G401.6 (cell line): Measurements from ENCODE around the gene MARK1.

Source experiments
- FAIRE-seq: peaks from 2 replicates; lab custom pipeline; 2012; peaks lifted over from hg19 to GRCh38; lab: Jason Lieb, UNC

Gene MARK1

DNA sequence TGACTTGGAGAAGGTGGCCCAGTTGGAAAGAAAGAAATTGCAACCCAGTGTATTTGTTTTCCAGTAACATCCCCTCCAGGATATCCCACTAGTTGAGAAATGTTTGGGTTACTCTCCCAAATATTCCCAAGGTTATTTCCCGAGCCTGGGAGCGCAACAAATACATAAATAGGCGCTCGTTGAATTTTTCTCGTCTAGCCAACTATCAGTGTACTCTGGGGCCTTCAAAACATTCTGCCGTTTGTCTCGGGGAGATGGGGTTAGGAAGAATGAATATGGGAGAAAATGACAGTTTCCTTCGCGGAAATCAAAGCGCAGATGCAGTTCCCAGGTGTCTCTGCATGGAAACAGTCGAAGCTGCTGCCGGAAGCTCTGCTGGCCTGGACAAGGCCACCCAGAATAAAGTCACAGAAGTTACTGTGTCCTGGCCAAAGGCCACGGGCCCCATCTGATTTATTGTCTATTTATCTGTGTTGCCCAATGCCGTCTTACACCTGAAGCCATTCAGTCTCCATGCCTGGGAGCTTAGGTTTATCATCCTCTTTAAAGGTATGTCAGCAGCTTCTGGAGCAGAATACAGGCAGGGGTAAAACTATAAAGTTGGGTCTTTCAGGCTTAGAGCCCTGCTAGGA, 163.2 kb downstream of the MARK1 start:
- no peak for FAIRE-seq

DNA sequence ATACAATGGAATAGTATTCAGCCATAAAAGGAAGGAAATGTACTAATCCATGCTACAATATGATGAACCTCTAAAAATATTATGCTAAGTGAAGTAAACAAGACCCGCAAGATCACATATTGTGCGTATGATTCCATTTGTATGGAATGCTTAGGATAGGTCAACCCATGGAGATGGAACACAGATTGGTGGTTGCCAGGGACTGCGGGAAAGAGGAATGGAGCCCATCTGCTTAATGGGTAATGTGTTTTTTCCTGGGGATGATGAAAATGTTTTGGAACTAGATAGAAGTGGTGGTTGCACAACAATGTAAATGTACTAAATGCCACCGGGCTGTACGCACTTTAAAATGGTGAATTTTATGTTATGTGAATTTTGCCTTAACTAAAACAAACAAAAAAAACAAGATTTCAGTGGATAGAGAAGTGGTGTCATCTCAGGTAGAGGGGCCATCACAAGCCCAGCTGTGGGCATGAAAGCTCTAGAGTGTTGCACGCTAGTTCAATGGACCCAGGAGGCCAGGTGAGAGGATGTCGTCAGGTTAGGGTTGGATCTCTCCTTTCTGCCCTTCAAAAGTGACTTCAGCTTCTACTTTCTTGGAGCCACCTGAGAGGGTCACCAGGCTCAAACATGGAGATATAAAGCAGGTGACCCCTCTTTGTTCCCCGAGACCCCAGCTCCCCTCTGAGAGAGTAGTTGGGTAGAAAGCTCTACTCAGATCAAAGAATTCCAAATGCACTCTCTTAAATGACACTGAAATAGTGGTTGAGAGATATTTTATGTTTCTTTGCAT, 164.7 kb downstream of the MARK1 start:
- FAIRE-seq = no peak

DNA sequence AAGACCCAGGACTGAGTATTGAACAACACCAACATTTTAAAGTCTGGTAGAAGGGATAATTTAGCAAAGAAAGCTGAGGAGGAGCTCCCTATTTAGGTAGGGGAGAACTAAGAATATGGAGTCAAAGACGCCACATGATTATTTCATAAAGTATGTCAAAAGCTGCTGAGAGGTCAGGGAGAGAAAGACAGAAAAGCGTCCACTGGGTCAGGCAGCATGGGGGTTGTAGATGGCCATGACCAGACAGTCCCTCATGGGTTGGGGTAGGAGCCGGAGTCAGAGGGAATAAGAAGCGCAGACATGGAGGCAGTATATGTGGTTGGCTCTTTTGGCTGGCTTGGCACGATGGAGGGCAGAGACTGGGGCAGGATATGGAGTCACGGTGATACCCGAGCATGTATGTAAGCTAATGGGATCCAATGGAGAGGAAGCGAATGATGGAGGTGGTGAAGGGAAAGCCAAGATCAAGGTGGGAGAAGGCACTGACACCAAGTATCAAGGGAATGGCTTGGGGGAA, 167.0 kb downstream of the MARK1 start:
- FAIRE-seq = no peak

DNA sequence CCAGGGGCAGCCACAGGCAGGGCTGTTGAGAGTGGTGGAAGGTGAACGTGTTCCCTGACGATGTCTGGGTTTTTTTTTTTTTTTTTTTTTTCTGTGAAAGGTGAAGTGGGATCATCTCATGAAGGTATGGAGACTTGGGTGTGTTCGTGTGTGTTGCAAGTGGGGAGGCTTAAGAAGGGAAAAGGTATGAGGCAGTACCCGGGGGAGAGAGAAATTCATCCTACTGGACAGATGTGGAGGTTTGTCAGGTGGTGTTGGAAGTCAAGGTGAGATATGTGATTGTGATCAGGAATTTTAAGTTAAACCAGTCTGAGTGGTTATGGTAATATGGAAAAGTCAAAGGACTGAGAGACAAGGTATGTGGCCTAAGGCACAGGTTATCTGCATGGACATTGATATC, 167.5 kb downstream of the MARK1 start:
- no peak for FAIRE-seq

DNA sequence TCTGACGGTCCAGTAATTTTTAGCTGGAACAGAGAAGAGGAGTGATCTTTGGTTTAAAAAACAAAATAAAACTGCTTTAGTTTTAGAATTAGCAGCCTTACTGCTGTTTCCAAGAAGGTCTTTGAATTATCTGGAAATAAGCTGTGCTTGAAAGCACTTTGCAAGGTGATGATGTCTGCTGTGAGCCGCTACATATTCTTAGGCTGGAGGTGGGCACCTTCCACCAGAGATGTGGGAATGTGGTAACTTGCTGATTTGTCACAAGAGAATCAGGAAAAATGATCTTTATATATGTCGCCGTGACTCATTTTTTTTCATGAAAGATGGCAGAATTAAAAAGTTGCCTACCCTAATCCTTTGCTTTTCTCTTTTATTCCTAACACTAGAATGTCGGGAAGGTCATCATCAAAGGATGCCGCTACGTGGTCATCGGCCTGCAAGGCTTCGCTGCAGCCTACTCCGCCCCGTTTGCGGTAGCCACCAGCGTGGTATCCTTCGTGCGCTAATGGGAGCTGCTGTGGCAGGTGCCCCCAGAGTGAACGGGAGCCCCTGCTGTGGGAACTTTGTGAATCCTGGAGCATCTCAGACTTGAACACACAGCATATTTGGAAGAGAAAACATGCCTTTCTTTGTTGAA, 168.4 kb downstream of the MARK1 start:
- no peak for FAIRE-seq

DNA sequence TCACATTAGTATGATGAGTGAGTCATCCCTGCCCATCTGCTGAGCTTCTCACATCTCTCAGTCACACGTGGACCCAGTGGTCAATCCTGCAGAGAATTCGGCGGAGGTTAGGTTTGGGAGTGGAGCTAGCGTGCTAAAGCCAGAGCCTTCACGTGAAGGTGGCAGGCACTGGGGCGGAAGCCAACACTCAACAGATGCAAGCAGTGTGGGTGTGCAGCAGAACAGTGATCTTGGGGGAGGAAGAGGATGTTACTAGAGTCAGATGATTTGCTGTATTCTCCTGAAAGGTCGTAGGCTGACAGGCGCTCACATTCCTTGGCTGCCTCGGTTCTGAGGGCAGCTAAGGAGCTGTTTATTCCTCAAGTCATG, 168.9 kb downstream of the MARK1 start:
- no peak for FAIRE-seq

DNA sequence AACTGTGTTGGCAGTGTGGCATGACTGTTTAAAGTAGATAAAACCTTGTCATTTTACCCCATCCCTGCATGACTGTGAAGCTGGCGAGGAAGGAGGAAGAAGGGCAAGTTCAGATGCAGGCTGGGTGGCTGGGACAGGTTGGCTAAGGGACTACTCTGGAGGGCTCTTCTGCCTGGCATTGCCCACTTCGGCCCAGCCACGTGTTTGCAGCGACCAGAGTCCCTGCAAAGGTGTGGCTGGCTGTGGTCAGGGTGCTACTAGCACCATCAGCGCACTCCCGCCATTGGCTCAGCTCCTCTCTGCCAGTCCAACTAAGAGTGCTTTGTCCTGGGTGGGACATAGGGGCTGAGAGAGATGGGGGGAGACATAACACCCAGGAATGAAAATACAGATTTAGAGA, 169.4 kb downstream of the MARK1 start:
- no peak for FAIRE-seq

DNA sequence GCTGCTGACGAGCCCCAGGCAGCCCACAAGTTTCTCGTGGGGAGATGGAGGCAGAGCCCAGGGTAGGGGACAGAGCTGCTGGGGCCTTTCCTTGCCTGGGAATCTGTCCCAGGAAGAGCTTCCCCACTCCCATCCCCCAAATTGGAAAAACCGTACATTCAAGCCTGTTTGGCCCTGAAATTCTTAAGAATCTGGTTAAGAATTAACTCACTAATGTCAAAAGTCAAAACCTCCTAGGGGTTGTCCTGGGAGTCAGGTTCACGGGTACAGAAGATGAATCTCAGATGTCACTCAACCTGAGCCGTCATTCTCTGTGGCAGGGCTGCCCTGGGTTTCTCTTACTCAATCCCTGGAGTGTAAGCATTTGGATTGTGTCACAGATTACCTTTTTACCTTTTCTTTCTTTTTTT, 170.7 kb downstream of the MARK1 start:
- FAIRE-seq = no peak

DNA sequence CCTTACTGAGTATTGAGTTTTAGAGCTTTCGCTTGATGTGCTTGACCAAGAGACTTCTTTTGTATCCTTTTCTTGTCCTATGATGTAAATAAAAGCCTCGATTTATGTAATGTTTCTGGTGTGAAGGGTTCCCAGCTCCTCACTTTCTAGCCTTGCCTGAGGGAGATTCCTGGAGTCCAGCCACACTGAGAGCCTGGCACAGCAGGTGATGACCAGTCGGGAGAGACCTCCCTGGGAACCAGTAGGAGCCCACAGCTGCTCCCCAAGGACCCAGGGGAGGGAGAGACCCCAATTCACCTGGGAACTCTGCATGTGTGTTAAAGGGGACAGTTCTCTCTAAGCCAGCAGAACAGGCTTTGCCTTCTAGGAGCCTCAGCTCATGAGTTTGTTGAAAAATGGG, 171.1 kb downstream of the MARK1 start:
- FAIRE-seq = no peak

DNA sequence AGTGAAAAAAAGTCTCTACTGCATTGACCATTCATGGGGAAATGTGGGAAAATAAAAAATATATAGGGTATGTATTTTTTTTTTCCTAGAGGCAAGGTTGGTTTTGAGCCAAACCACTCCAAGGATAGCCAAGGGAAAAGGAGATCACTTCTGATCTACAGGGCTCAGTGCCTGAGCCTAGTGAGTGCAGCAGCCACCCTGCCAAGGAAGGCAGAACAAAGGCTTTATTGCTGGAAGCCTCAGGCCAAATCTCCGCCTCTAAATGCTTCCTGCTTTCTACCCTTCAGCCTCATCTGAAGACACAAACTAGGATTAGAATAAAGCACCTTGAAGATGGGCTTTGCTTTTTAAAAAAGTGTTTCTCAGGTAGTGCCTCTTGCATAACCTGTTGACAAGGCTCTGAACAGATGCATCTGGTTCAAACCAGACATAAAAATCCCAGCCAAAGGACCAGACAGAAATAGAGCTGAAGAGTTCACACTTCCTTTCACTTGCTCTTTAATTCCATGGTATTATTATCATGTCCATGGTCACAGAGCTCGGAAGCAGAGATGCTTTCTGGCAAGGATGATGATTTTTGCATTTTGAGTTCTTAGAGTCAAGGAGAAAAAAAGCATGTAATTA, 172.7 kb downstream of the MARK1 start:
- no peak for FAIRE-seq

DNA sequence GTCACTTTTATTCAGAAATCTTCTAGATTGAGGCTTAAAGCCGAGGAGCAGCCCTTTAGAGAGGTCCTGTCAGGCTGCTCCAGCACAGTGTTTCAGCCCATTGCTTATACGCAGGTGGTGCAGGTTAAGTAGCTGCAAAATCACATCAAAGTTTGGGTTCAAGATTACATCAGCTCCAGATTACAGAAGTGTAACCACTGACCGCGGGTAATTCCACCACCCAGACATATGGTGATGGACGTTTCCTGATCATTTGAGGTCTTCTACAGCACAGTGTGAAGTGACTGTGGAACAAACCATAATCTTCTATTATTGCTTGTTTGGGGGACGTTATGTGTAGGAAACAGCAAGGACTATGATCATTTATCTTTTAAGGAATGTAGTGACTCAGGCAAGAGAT, 174.0 kb downstream of the MARK1 start:
- FAIRE-seq = no peak

DNA sequence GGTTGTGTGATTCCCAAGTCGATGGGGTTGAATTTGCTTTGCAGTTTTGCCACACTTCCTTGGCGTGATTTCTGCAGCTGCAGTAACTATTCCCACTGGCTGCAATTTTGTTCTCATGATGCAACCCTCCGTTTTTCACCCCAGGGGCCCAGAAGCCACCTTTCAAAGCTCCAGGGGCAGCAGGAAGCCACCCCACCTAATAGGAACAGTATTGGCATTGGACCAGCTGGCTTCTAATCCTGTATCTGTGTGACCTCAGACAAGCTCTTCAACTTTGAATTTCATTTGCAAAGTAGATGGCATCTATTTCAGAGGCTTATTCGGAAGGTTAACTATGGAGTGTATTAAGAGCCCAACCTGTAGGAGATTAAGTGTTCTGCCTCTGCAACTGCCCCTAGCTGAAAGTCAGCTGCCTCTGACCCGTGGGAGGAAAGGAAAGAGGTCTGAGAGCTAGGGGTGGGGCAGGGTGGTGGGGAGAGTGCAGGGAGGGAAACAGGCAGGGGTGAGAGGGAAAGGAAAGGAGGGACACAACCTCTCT, 174.9 kb downstream of the MARK1 start:
- no peak for FAIRE-seq

DNA sequence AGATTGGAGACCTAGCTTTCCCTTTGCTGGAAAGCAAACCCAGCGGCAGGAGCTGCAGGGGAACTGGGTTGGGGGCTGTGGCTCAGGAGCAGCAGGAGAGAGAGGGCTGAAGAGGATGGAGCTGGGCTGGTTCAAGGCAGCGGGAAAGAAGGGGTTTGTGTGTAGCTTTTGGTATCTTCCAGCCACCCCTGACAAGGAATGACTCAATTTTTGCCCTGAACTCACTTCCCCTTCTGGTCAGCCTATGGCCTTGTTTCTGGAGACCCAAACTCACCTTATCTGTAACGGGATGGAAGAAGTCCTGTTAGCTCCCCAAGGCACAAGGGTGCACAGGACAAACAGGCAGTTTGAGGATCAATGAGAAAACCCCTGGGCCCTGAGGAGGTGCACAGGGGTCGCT, 175.4 kb downstream of the MARK1 start:
- FAIRE-seq = no peak

DNA sequence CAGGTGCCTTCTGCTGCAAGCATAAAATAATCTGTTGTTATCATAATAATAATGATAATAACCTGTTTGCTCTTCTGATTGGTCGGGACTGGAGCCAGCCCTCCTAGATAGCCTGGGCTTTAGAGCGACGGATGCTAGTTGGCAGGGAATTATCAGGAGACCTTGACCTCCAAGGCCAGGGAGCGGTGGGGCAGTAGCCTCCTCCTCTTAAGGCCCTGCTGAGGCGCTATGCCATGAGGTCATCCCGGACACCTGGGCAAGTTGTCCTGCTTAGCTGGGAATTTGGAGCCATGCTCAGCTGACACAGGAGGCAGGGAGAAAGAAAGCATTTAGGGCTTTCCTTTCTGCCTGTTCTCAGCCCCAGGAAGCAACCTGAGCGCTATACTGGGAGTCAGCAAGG, 177.8 kb downstream of the MARK1 start:
- no peak for FAIRE-seq

DNA sequence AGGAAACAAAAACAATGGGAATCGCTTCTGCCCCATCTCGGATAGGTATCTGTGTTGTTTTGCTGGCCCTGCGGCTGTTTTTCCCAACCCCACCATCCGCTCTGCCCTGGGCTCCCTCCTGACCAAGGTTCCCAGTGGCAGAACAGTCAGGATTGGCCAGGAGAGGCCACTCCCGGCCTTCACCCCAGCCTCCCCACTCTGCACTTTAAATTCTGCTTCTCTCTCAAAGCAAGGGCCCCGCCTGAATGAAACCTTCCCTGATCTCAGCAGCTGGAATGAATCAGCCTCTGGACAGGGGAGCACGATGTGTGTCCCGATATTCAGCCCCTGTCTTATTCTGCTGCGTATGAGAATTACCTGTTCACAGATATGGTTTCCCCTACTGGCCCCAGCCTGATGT, 178.5 kb downstream of the MARK1 start:
- no peak for FAIRE-seq

DNA sequence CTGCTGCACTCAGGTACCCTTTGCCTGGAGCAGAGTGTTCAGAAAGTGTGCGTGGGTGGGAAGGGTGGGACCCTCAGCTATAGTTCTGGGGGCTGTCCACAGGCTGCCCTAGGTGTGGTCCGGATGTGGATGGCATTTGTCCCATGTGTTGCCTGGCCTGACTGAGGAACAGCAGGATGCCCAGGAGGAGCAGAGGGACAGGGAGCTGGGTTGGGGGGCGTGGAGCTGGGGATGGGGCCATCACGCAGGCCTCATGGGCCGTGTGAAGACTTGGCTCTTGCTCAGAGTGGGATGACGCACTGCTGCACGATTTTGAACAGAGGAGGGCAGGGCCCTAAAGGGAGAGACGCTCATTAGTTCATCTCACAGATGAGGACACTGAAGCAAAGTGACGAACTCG, 179.2 kb downstream of the MARK1 start:
- no peak for FAIRE-seq

DNA sequence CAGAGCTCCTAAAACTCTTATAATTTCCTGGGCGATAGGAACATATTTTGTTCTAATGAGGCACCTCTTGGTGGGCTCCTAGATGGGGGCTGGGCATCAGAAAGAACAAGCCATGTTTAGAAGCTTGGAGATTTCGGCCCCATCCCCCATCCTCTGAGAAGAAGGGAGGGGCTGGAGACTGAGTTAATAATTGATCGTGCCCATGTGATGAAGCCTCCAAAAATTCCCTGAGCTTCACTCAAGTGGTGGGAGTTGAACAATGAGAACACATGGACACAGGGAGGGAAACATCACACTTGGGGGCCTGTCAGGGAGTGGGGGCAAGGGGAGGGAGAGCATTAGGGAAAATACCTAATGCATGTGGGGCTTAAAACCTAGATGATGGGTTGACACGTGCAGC, 180.3 kb downstream of the MARK1 start:
- no peak for FAIRE-seq

DNA sequence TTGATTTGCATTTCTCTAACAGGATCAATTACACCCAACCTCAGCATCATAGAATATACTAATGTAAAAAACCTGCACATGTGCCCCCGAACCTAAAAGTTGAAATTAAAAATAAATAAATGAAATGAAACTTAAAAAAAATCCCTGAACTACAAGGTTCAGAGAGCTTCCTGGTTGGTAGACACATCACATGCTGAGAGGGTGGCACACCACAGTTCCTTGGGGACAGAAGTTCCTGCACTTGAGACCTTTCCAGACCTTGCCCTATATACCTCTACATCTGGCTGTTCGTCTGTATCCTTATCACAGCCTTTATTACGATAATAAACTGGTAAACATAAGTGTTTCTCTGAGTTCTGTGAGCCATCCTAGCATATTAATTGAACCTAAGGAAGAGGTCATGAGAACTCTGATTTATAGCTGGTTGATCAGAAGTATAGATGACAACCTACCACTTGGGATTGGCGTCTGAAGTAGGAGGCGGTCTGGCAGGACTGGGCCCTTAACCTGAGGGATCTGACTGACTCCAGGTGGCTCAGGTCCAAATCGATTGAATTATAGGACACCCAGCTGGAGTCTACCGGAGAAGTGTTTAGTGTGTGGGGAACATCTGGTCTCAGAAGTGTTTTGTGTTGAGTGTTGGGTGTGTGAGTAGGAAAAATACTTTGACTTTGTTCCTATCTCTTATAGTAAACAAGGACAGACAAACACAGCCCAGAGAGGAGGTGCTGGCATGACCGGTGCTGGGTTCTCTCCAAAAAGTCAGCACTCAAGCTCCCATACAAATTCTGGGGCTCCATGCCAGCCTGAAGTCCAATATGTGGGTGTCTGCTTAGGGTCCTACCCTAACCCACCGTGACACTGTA, 181.2 kb downstream of the MARK1 start:
- no peak for FAIRE-seq

DNA sequence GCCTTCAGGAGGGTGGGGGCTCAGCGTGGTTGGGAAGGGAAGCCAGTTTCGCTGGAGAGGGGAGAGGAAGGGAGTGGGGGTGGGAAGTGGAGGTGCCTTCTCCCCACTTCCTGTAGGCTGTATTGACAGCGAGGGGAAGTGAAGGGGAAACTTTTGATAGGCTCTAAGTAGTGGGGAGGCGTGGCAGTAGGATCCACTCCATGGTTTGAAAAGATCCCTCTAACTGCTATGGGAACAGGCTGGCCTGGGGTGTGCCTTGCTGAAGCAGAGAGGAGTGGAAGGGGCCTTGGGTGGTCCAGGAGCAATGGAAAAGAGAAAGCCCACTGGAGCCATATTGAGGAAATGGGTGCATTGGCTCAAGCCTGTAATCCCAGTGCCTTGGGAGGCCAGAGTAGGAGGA, 182.4 kb downstream of the MARK1 start:
- FAIRE-seq = no peak

DNA sequence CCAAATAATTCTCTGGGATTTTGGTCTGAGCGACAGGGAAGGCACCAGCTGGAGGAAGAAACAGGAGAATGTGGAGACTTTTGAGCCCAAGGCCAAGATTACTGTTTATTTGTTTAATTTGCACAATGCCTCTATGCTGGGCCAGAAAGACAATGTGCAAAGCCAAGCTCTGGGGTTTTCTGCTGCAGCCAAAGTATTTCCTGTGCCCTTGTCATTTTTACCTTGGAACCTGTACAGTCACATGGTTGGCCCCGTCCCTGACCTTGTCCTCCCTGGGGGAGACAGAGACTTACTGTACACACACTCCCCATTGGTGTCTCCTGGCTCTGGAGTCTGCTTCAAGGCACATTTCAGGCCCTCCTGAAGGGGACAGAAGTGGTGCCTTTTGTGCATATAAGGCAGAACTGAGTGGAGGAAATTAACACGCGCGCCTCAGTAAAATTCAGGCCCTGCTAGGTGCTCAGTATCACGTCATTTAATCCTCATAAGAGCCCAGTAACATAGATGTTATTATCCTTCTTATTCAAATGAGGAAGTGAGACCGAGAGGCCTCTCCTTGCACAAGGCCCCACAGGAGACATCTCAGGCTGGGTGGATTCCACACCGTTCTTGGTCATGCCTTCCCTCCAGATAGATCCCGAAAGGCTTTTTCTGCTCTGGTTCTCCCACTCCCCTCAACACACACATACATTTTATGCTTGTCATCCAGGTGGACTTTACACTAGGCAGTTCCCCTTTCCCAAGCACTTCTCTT, 183.3 kb downstream of the MARK1 start:
- FAIRE-seq = no peak
